GM21737 (cell line): ENCODE data around the gene ZNF362.
"Not testable (repeated sequence)": the region's sequence is repeated elsewhere in the genome, so short reads cannot be mapped to it uniquely, and the experiment has no call there.

Source experiments
- ATAC-seq: cut with Tn5 transposase; IDR thresholded peaks from one replicate; pipeline ENCODE4 v1.9.1; 2021; ENCODE audit warnings: mild to moderate bottlenecking, moderate library complexity; ENCODE audit not compliant: unreplicated experiment

ZNF362 gene

GRCh38 chr1:33282791-33283190, 26.5 kb downstream of the ZNF362 start:
- ATAC-seq = no peak

GRCh38 chr1:33284049-33284448, 27.8 kb downstream of the ZNF362 start:
- no peak for ATAC-seq

GRCh38 chr1:33286451-33287185, 30.3 kb downstream of the ZNF362 start:
- no peak for ATAC-seq

- no peak for ATAC-seq
These were observed 31.0 kb downstream of the ZNF362 start for GRCh38 chr1:33287317-33287716.

- ATAC-seq = no peak
These were observed 32.9 kb downstream of the ZNF362 start for GRCh38 chr1:33288976-33289857.

- ATAC-seq = no peak
These were observed 33.5 kb downstream of the ZNF362 start for GRCh38 chr1:33289858-33290154.

GRCh38 chr1:33290615-33291014, 34.3 kb downstream of the ZNF362 start:
- ATAC-seq = not testable (repeated sequence)

GRCh38 chr1:33292726-33293340, 36.5 kb downstream of the ZNF362 start:
- ATAC-seq = no peak

GRCh38 chr1:33294071-33295010, 38.0 kb downstream of the ZNF362 start:
- ATAC-seq = no peak

GRCh38 chr1:33295023-33295422, 38.7 kb downstream of the ZNF362 start:
- no peak for ATAC-seq

GRCh38 chr1:33295450-33296081, 39.3 kb downstream of the ZNF362 start:
- peak; percentile 69 for ATAC-seq

GRCh38 chr1:33296082-33296458, 39.8 kb downstream of the ZNF362 start:
- ATAC-seq = no peak

GRCh38 chr1:33296824-33297223, 40.5 kb downstream of the ZNF362 start:
- ATAC-seq = no peak

- no peak for ATAC-seq
These were observed 41.8 kb downstream of the ZNF362 start for GRCh38 chr1:33297911-33298622.

GRCh38 chr1:33298623-33299277, 42.5 kb downstream of the ZNF362 start:
- ATAC-seq = no peak

- ATAC-seq = no peak
These were observed 43.3 kb downstream of the ZNF362 start for GRCh38 chr1:33299461-33300155.

- ATAC-seq = no peak
These were observed 44.4 kb downstream of the ZNF362 start for GRCh38 chr1:33300673-33301072.

GRCh38 chr1:33301273-33301984, 45.1 kb downstream of the ZNF362 start:
- no peak for ATAC-seq
